Lower leg skin (tissue), 3 donors: ENCODE measurements around the gene PPP6C.

ENCODE experiments used
- POLR2A ChIP-seq, 2 donors: fragments of 450-650 bp; IDR thresholded peaks; one replicate each; pipeline ENCODE4 v1.6.1; 2016 to 2017; ENCODE audit warnings: antibody characterized with exemption in 2 of 2, mild to moderate bottlenecking in 1 of 2, moderate library complexity in 1 of 2
- TF ChIP-seq, protein P1 (sequence below), 3 donors: fragments of 450-650 bp; IDR thresholded peaks; one replicate each; pipeline ENCODE4 v1.5.1; 2016; ENCODE audit warnings: antibody characterized with exemption in 3 of 3, mild to moderate bottlenecking in 3 of 3, moderate library complexity in 2 of 3

- TF ChIP-seq, protein P1, sequence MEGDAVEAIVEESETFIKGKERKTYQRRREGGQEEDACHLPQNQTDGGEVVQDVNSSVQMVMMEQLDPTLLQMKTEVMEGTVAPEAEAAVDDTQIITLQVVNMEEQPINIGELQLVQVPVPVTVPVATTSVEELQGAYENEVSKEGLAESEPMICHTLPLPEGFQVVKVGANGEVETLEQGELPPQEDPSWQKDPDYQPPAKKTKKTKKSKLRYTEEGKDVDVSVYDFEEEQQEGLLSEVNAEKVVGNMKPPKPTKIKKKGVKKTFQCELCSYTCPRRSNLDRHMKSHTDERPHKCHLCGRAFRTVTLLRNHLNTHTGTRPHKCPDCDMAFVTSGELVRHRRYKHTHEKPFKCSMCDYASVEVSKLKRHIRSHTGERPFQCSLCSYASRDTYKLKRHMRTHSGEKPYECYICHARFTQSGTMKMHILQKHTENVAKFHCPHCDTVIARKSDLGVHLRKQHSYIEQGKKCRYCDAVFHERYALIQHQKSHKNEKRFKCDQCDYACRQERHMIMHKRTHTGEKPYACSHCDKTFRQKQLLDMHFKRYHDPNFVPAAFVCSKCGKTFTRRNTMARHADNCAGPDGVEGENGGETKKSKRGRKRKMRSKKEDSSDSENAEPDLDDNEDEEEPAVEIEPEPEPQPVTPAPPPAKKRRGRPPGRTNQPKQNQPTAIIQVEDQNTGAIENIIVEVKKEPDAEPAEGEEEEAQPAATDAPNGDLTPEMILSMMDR (IDR thresholded peaks at IDR 0.05), result no peak
- TF ChIP-seq POLR2A (IDR thresholded peaks at IDR 0.05), result no peak
These were observed 39.0 kb downstream of the PPP6C start for GRCh38 chr9:125150349-125151245.
